Liver (tissue), 9 donors: ENCODE measurements around the gene PNCK. TPM values are rescaled to one million over a fixed set of nuclear protein-coding genes. Genes with fewer than 3 reads are reported as not detected.
"Not testable (repeated sequence)": the region's sequence is repeated elsewhere in the genome, so short reads cannot be mapped to it uniquely, and the experiment has no call there.

Experiments used
- DNase-seq: peaks from one replicate; pipeline ENCODE4 v3.0.0-alpha.2; 2017; ENCODE audit warnings: low spot score
- H3K27ac ChIP-seq, 2 donors: one replicate each; pipeline ENCODE4 v1.7.0; 2013; ENCODE audit warnings: inconsistent platforms in 2 of 2, low read length in 2 of 2, control low read depth in 1 of 2, low read depth in 1 of 2, mild to moderate bottlenecking in 1 of 2
- H3K27me3 ChIP-seq, 4 donors: one replicate each; pipeline versions ENCODE4 v1.6.1 to v1.7.0; 2013; ENCODE audit warnings: low read length in 3 of 4, inconsistent platforms in 1 of 4, mild to moderate bottlenecking in 1 of 4, moderate library complexity in 1 of 4; ENCODE audit not compliant: control insufficient read depth in 4 of 4, insufficient read depth in 4 of 4
- H3K36me3 ChIP-seq, 4 donors: one replicate each; pipeline versions ENCODE4 v1.6.1 to v1.7.0; 2013; ENCODE audit warnings: low read length in 3 of 4, mild to moderate bottlenecking in 3 of 4, low read depth in 1 of 4, moderate library complexity in 1 of 4; ENCODE audit not compliant: control insufficient read depth in 4 of 4, insufficient read depth in 3 of 4
- H3K4me1 ChIP-seq, 4 donors: one replicate each; pipeline versions ENCODE4 v1.6.1 to v1.7.0; 2013; ENCODE audit warnings: low read length in 3 of 4, mild to moderate bottlenecking in 3 of 4, moderate library complexity in 1 of 4; ENCODE audit not compliant: control insufficient read depth in 4 of 4, insufficient read depth in 4 of 4
- H3K4me3 ChIP-seq, 3 donors: one replicate each; pipeline versions ENCODE4 v1.6.1 to v1.7.0; 2013; ENCODE audit warnings: low read length in 3 of 3, control low read depth in 1 of 3, low read depth in 1 of 3, mild to moderate bottlenecking in 1 of 3
- H3K9ac ChIP-seq, 2 donors: one replicate each; pipeline ENCODE4 v1.7.0; 2013; ENCODE audit warnings: low read length in 2 of 2, mild to moderate bottlenecking in 2 of 2, moderate library complexity in 2 of 2, control low read depth in 1 of 2, low read depth in 1 of 2
- H3K9me3 ChIP-seq, 4 donors: one replicate each; pipeline versions ENCODE4 v1.6.1 to v1.7.0; 2013; ENCODE audit warnings: low read length in 3 of 4; ENCODE audit not compliant: control insufficient read depth in 4 of 4
- EGR1 ChIP-seq, 2 donors: IDR thresholded peaks; 2 replicates each; pipeline ENCODE4 v1.6.1; 2016 to 2018; ENCODE audit warnings: antibody characterized with exemption in 2 of 2, low read depth in 2 of 2
- FOXA1 ChIP-seq: IDR thresholded peaks from 2 replicates; pipeline ENCODE4 v1.6.1; 2016; ENCODE audit warnings: antibody characterized with exemption
- HNF4A ChIP-seq, 2 donors: conservative IDR thresholded peaks; 2 replicates each; pipeline ENCODE4 v1.6.1; 2016; ENCODE audit warnings: antibody characterized with exemption in 2 of 2, mild to moderate bottlenecking in 2 of 2
- HNF4G ChIP-seq: IDR thresholded peaks from 2 replicates; pipeline ENCODE4 v1.6.1; 2016; ENCODE audit warnings: antibody characterized with exemption
- JUND ChIP-seq, 2 donors: IDR thresholded peaks; 2 replicates each; pipeline ENCODE4 v1.6.1; 2016; ENCODE audit warnings: antibody characterized with exemption in 2 of 2
- MAX ChIP-seq: IDR thresholded peaks from 2 replicates; pipeline ENCODE4 v1.6.1; 2016; ENCODE audit warnings: antibody characterized with exemption
- NR2F2 ChIP-seq: IDR thresholded peaks from 2 replicates; pipeline ENCODE4 v1.6.1; 2016; ENCODE audit warnings: antibody characterized with exemption
- RAD21 ChIP-seq, 2 donors: IDR thresholded peaks; 2 replicates each; pipeline ENCODE4 v1.6.1; 2016; ENCODE audit warnings: antibody characterized with exemption in 2 of 2, mild to moderate bottlenecking in 2 of 2
- RXRA ChIP-seq, 2 donors: IDR thresholded peaks; 2 replicates each; pipeline ENCODE4 v1.6.1; 2017 to 2018; ENCODE audit warnings: antibody characterized with exemption in 2 of 2, mild to moderate bottlenecking in 1 of 2
- SP1 ChIP-seq: IDR thresholded peaks from 2 replicates; pipeline ENCODE4 v1.6.1; 2018; ENCODE audit warnings: antibody characterized with exemption, mild to moderate bottlenecking
- TAF1 ChIP-seq: conservative IDR thresholded peaks from 2 replicates; pipeline ENCODE4 v1.6.1; 2016; ENCODE audit warnings: antibody characterized with exemption, mild to moderate bottlenecking
- YY1 ChIP-seq: IDR thresholded peaks from 2 replicates; pipeline ENCODE4 v1.6.1; 2016; ENCODE audit warnings: antibody characterized with exemption, mild to moderate bottlenecking
- ZBTB33 ChIP-seq: IDR thresholded peaks from 2 replicates; pipeline ENCODE4 v1.6.1; 2016; ENCODE audit warnings: antibody characterized with exemption
- WGBS: extraction: QIAGEN DNeasy Blood & Tissue Kit; methylation state at CpG from one replicate; pipeline ENCODE4 v1.1.7; 2013; 5-methylcytosine and 5-hydroxymethylcytosine counted together
- polyA plus RNA-seq, 2 donors: library from polyadenylated mRNA; stranded (reverse) in 1 of 2; unstranded in 1 of 2; fragments of 200-250 nt in 1 of 2; fragments of >200 nt in 1 of 2; fragmentation: Nextera tagmentation in 1 of 2; extraction: Ambion mirVana in 1 of 2; gene quantifications; one replicate each; pipeline versions ENCODE4 v1.2.1 to v1.2.3, GENCODE V29; 2013 to 2015
- total RNA-seq, 2 donors: library from RNA; depleted of rRNA; stranded (reverse); fragments of >200 nt; gene quantifications; one replicate each; pipeline ENCODE4 v1.2.3, GENCODE V29; 2014
- TF ChIP-seq, protein P1 (sequence below): IDR thresholded peaks from 2 replicates; pipeline ENCODE4 v1.6.1; 2016; ENCODE audit warnings: antibody characterized with exemption, mild to moderate bottlenecking
- donor health status: healthy.
- donor health status: healthy.
- donor health status: healthy.
- donor health status: healthy.
- donor health status: healthy.

The PNCK gene
- total and polyA plus RNA-seq, 4 donors = 0.02 to 0.17 TPM; not detected in 2

GRCh38 chrX:153696100-153696499 is 22.5 kb upstream of the PNCK start:
- DNase-seq = no peak
- 96% methylated on average over 15 of the region's 15 CpGs for WGBS
- no peaks in the 10 kb centered on the region for H3K9me3 ChIP-seq
- TF ChIP-seq MAX (no peak), NR2F2 (no peak), RXRA (IDR thresholded peaks at IDR 0.05) (no peak), HNF4G (no peak), HNF4A (conservative IDR thresholded peaks at IDR 0.05) (no peak), RAD21 (IDR thresholded peaks at IDR 0.05) (no peak), FOXA1 (no peak), JUND (IDR thresholded peaks at IDR 0.05) (no peak), SP1 (no peak), EGR1 (IDR thresholded peaks at IDR 0.05; ENCODE audit: low read depth in 2 of 2) (no peak), YY1 (no peak)
- TF ChIP-seq, protein P1, sequence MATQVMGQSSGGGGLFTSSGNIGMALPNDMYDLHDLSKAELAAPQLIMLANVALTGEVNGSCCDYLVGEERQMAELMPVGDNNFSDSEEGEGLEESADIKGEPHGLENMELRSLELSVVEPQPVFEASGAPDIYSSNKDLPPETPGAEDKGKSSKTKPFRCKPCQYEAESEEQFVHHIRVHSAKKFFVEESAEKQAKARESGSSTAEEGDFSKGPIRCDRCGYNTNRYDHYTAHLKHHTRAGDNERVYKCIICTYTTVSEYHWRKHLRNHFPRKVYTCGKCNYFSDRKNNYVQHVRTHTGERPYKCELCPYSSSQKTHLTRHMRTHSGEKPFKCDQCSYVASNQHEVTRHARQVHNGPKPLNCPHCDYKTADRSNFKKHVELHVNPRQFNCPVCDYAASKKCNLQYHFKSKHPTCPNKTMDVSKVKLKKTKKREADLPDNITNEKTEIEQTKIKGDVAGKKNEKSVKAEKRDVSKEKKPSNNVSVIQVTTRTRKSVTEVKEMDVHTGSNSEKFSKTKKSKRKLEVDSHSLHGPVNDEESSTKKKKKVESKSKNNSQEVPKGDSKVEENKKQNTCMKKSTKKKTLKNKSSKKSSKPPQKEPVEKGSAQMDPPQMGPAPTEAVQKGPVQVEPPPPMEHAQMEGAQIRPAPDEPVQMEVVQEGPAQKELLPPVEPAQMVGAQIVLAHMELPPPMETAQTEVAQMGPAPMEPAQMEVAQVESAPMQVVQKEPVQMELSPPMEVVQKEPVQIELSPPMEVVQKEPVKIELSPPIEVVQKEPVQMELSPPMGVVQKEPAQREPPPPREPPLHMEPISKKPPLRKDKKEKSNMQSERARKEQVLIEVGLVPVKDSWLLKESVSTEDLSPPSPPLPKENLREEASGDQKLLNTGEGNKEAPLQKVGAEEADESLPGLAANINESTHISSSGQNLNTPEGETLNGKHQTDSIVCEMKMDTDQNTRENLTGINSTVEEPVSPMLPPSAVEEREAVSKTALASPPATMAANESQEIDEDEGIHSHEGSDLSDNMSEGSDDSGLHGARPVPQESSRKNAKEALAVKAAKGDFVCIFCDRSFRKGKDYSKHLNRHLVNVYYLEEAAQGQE = no peak
- no peaks in the 10 kb centered on the region for H3K27me3 ChIP-seq
- H3K36me3 ChIP-seq = peaks cover 0 to 4% (median under 1%) of the 10 kb centered on the region in 4 donors
- H3K27ac ChIP-seq = no peak overlapping the region
- H3K4me3 ChIP-seq = no peak overlapping the region
- H3K9ac ChIP-seq = no peak overlapping the region
- H3K4me1 ChIP-seq = no peaks in the 10 kb centered on the region

DNA sequence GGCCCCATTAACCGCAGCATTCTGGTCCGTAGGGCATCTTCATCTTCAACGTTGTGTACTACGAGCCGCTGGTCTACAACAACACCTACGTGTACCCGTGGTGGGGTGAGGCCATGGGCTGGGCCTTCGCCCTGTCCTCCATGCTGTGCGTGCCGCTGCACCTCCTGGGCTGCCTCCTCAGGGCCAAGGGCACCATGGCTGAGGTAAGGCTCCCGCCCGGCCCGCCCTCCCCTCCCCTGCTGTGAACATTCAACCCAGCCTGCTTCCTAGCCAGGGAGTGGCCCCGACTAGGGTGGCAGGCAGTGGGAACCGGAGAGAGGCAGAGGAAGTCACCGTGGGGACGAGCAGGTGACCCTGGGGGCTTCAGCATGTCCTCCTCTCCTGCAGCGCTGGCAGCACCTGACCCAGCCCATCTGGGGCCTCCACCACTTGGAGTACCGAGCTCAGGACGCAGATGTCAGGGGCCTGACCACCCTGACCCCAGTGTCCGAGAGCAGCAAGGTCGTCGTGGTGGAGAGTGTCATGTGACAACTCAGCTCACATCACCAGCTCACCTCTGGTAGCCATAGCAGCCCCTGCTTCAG is 21.2 kb upstream of the PNCK start:
- no peaks in the 10 kb centered on the region for H3K4me1 ChIP-seq
- H3K9ac ChIP-seq = no peak overlapping the region
- DNase-seq = no peak
- no peaks in the 10 kb centered on the region for H3K9me3 ChIP-seq
- no peak overlapping the region for H3K4me3 ChIP-seq
- H3K27ac ChIP-seq = no peak overlapping the region
- no peaks in the 10 kb centered on the region for H3K36me3 ChIP-seq
- H3K27me3 ChIP-seq = no peaks in the 10 kb centered on the region
- TF ChIP-seq YY1 (no peak), EGR1 (IDR thresholded peaks at IDR 0.05; ENCODE audit: low read depth in 2 of 2) (no peak), TAF1 (no peak), HNF4A (conservative IDR thresholded peaks at IDR 0.05) (no peak), FOXA1 (no peak), SP1 (no peak), ZBTB33 (no peak), NR2F2 (no peak)
- TF ChIP-seq, protein P1 = no peak
- WGBS = 89% methylated on average over 23 of the region's 23 CpGs

DNA sequence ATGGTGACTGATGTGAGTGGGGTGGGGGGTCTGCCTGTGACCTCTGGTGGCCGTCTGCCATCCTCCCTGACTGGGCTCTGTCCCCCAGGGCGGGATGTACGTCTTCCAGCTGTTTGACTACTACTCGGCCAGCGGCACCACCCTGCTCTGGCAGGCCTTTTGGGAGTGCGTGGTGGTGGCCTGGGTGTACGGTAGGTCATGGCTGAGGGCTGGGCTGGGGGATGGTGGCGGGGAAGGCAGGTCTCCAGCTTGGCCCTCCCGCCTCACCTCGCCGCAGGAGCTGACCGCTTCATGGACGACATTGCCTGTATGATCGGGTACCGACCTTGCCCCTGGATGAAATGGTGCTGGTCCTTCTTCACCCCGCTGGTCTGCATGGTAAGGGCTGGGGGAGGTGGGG is 20.6 kb upstream of the PNCK start:
- not testable (repeated sequence) for H3K4me3 ChIP-seq, H3K27ac ChIP-seq, H3K36me3 ChIP-seq, H3K4me1 ChIP-seq, H3K27me3 ChIP-seq, DNase-seq, H3K9me3 ChIP-seq, H3K9ac ChIP-seq
- WGBS = 82% methylated on average over 16 of the region's 16 CpGs
